Fibroblast of lung (primary cell): Measurements from ENCODE around the gene SLC66A3. TPM values are rescaled to one million over a fixed set of nuclear protein-coding genes. Genes with fewer than 3 reads are reported as not detected.
A peak's percentile ranks its signal among the peaks of the same experiment; 100 is the strongest.

Experiments used
- DNase-seq, 2 donors: peaks; one replicate each; pipeline versions ENCODE4 v3.0.0 to v3.0.0-alpha.2; 2010; ENCODE audit warnings: low read depth in 2 of 2
- H2AFZ ChIP-seq: 2 replicates; pipeline ENCODE4 v1.5.1; 2012; ENCODE audit warnings: low read length, control low read depth, inconsistent platforms
- H3K27ac ChIP-seq: 2 replicates; pipeline ENCODE4 v1.5.1; 2011; ENCODE audit warnings: low read length, control low read depth; ENCODE audit not compliant: insufficient read depth
- H3K27me3 ChIP-seq: 2 replicates; pipeline ENCODE4 v1.5.1; 2011; ENCODE audit warnings: mild to moderate bottlenecking, low read length; ENCODE audit not compliant: control insufficient read depth, insufficient read depth
- H3K36me3 ChIP-seq: 2 replicates; pipeline ENCODE4 v1.5.1; 2011; ENCODE audit warnings: low read length; ENCODE audit not compliant: control insufficient read depth, insufficient read depth
- H3K4me1 ChIP-seq: 2 replicates; pipeline ENCODE4 v1.5.1; 2011; ENCODE audit warnings: low read length; ENCODE audit not compliant: control insufficient read depth, insufficient read depth; ENCODE audit errors: extremely low read depth
- H3K4me2 ChIP-seq: 2 replicates; pipeline ENCODE4 v1.5.1; 2011; ENCODE audit warnings: low read length, control low read depth; ENCODE audit not compliant: insufficient read depth; ENCODE audit errors: extremely low read depth
- H3K4me3 ChIP-seq, 4 experiments: fragments of 200-600 bp in 1 of 4; sonication (generic) in 1 of 4; replicated peaks in 1 of 4; 2 replicates each; pipeline ENCODE4 v1.5.1; 2011 to 2016; ENCODE audit warnings: low read length in 4 of 4, low read depth in 3 of 4, mild to moderate bottlenecking in 3 of 4, control low read depth in 2 of 4, inconsistent platforms in 1 of 4, mixed read lengths in 1 of 4; ENCODE audit not compliant: insufficient read depth in 1 of 4; ENCODE audit errors: control extremely low read depth in 1 of 4
- H3K79me2 ChIP-seq: 2 replicates; pipeline ENCODE4 v1.5.1; 2012; ENCODE audit warnings: mild to moderate bottlenecking, low read length, inconsistent platforms; ENCODE audit not compliant: control insufficient read depth, insufficient read depth
- H3K9ac ChIP-seq: 2 replicates; pipeline ENCODE4 v1.5.1; 2011; ENCODE audit warnings: mild to moderate bottlenecking, low read length, control low read depth; ENCODE audit not compliant: insufficient read depth
- H3K9me3 ChIP-seq: 2 replicates; pipeline ENCODE4 v1.5.1; 2012; ENCODE audit warnings: low read depth, low read length; ENCODE audit not compliant: control insufficient read depth, insufficient read depth
- H4K20me1 ChIP-seq: 2 replicates; pipeline ENCODE4 v1.5.1; 2011; ENCODE audit warnings: low read length; ENCODE audit not compliant: control insufficient read depth, insufficient read depth; ENCODE audit errors: extremely low read depth
- CTCF ChIP-seq, 2 donors: IDR thresholded peaks in 1 of 2; conservative IDR thresholded peaks in 1 of 2; 1 replicate in 1 of 2; 2 replicates in 1 of 2; pipeline ENCODE4 v1.5.1; 2011 to 2012; ENCODE audit warnings: low read length in 2 of 2, control low read depth in 1 of 2, inconsistent platforms in 1 of 2, low read depth in 1 of 2, mild to moderate bottlenecking in 1 of 2
- EZH2 ChIP-seq: IDR thresholded peaks from 2 replicates; pipeline ENCODE4 v1.5.1; 2012; ENCODE audit warnings: low read length, control low read depth, mild to moderate bottlenecking; ENCODE audit errors: missing control alignments
- polyA minus RNA-seq: library from RNA; depleted of rRNA, polyadenylated mRNA; stranded (reverse); fragments of >200 nt; gene quantifications from 2 replicates; pipeline ENCODE4 v1.2.3, GENCODE V29; 2011; ENCODE audit warnings: low replicate concordance
- polyA plus RNA-seq, 2 donors: library from polyadenylated mRNA; depleted of rRNA in 1 of 2; stranded (reverse) in 1 of 2; unstranded in 1 of 2; fragments of >200 nt; gene quantifications; 2 replicates each; pipeline ENCODE4 v1.2.1, GENCODE V29; 2011 to 2012; ENCODE audit warnings: missing spikeins in 1 of 2
- total RNA-seq: library from RNA; depleted of rRNA; stranded (reverse); fragments of >200 nt; gene quantifications from 2 replicates; pipeline ENCODE4 v1.2.1, GENCODE V29; 2014

The SLC66A3 gene
- 31.7 and 46.5 TPM in 2 replicates for total RNA-seq
- polyA plus RNA-seq, result 33.3 and 39.8 TPM in 2 replicates
- 20.9 and 22.9 TPM in 2 replicates for polyA plus RNA-seq (2012)
- polyA minus RNA-seq, result 32.5 and 63.8 TPM in 2 replicates

- peak within 1 kb of the TSS; percentile 97 for H3K4me2 ChIP-seq
- H3K27ac ChIP-seq, result peak within 1 kb of the TSS; percentile 90
- H3K9ac ChIP-seq, result peak within 1 kb of the TSS; percentile 67
- H3K9me3 ChIP-seq, result no peaks in the 10 kb centered on the region
- peak within 1 kb of the TSS; percentile 94 for H2AFZ ChIP-seq
- peak within 1 kb of the TSS; percentile 63 to 77 (median 67) for H3K4me3 ChIP-seq
- peak; percentile 85 to 87 for DNase-seq
- H3K4me1 ChIP-seq, result peaks cover 8% of the 10 kb centered on the region
- TF ChIP-seq CTCF (conservative IDR thresholded peaks at IDR 0.05 in 1 of 2, IDR thresholded peaks at IDR 0.05 in 1 of 2; ENCODE audit: low read depth in 1 of 2, low read length in 2 of 2) (no peak), EZH2 (no peak)
- no peaks in the 10 kb centered on the region for H3K27me3 ChIP-seq
- no peaks in the 10 kb centered on the region for H3K36me3 ChIP-seq
- no peaks in the 10 kb centered on the region for H3K79me2 ChIP-seq
- no peaks in the 10 kb centered on the region for H4K20me1 ChIP-seq
Observed at GRCh38 chr2:11155381-11156035, at the start of gene SLC66A3. TSS of gene SLC66A3 (plus strand) at chr2:11155467. CDS start at chr2:11155547, 80 bp downstream.

GRCh38 chr2:11109002-11109401 lies 46.3 kb upstream of the SLC66A3 start:
- DNase-seq, result no peak
- Histone ChIP-seq H3K4me1 (no peaks in the 10 kb centered on the region), H2AFZ (no peak overlapping the region), H3K4me3 (no peak overlapping the region), H3K36me3 (no peaks in the 10 kb centered on the region), H4K20me1 (no peaks in the 10 kb centered on the region), H3K27me3 (peaks cover 5% of the 10 kb centered on the region), H3K9me3 (no peaks in the 10 kb centered on the region), H3K79me2 (no peaks in the 10 kb centered on the region), H3K9ac (no peak overlapping the region), H3K4me2 (no peak overlapping the region), H3K27ac (no peak overlapping the region)
- TF ChIP-seq EZH2, result no peak
- TF ChIP-seq CTCF (conservative IDR thresholded peaks at IDR 0.05 in 1 of 2, IDR thresholded peaks at IDR 0.05 in 1 of 2; ENCODE audit: low read depth in 1 of 2, low read length in 2 of 2), result no peak

GRCh38 chr2:11112870-11113428 lies 42.3 kb upstream of the SLC66A3 start:
- Histone ChIP-seq H3K4me2 (no peak overlapping the region), H3K27ac (no peak overlapping the region), H3K9me3 (no peaks in the 10 kb centered on the region), H2AFZ (no peak overlapping the region), H3K4me3 (no peak overlapping the region), H3K79me2 (no peaks in the 10 kb centered on the region), H3K9ac (no peak overlapping the region), H3K4me1 (no peaks in the 10 kb centered on the region), H3K36me3 (no peaks in the 10 kb centered on the region), H4K20me1 (no peaks in the 10 kb centered on the region), H3K27me3 (peaks cover 5% of the 10 kb centered on the region)
- no peak for DNase-seq
- TF ChIP-seq EZH2 (no peak), CTCF (conservative IDR thresholded peaks at IDR 0.05 in 1 of 2, IDR thresholded peaks at IDR 0.05 in 1 of 2; ENCODE audit: low read depth in 1 of 2, low read length in 2 of 2) (no peak)
